Large intestine (tissue), 3 donors: ENCODE measurements around the gene MXD1. TPM values are rescaled to one million over a fixed set of nuclear protein-coding genes. Genes with fewer than 3 reads are reported as not detected.
"Not testable (repeated sequence)": the region's sequence is repeated elsewhere in the genome, so short reads cannot be mapped to it uniquely, and the experiment has no call there.

Experiments used
- DNase-seq, 2 donors: peaks; one replicate each; pipeline versions ENCODE4 v3.0.0 to v3.0.0-alpha.2; 2013
- H3K27ac ChIP-seq: one replicate; pipeline ENCODE4 v1.5.1; 2013; ENCODE audit warnings: low read length
- H3K27me3 ChIP-seq: 2 replicates; pipeline ENCODE4 v1.6.1; 2013; ENCODE audit warnings: low read length; ENCODE audit not compliant: control insufficient read depth, insufficient read depth
- H3K36me3 ChIP-seq: 2 replicates; pipeline ENCODE4 v1.6.1; 2013; ENCODE audit warnings: low read length; ENCODE audit not compliant: control insufficient read depth, insufficient read depth
- H3K4me1 ChIP-seq: one replicate; pipeline ENCODE4 v1.6.1; 2013; ENCODE audit warnings: low read length; ENCODE audit not compliant: control insufficient read depth, insufficient read depth
- H3K4me3 ChIP-seq: one replicate; pipeline ENCODE4 v1.5.1; 2013; ENCODE audit warnings: low read length
- H3K9me3 ChIP-seq: one replicate; pipeline ENCODE4 v1.6.1; 2013; ENCODE audit warnings: mild to moderate bottlenecking, low read depth, low read length, moderate library complexity; ENCODE audit not compliant: control insufficient read depth
- WGBS: methylation state at CpG from one replicate; pipeline ENCODE4 v1.1.5; 2013; ENCODE audit warnings: low lambda C conversion rate; ENCODE audit not compliant: insufficient coverage; 5-methylcytosine and 5-hydroxymethylcytosine counted together
- polyA plus RNA-seq: library from polyadenylated mRNA; unstranded; fragments of 120-200 nt; gene quantifications from one replicate; pipeline ENCODE4 v1.2.1, GENCODE V29; 2013

Gene MXD1
- polyA plus RNA-seq, 1 donor, result 40.4 TPM

DNA sequence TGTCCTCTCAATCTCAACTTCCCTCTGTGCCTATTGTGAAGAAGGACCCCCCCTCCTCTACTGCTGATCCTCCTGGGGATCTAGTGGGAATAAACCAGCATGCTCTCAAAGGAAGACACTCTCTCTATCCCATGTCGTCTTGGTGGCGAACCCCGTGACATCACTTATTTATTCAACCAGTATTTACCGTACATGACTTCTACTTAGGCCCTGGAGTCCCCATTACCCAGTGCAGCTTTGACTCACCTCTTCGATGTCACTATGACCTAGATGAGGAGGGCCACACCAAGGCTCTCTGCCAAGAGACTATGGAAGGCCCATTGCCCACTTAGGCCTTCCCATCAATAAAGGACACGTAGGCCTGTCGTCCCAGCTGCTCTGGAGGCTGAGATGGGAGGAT, 29.8 kb downstream of the MXD1 start:
- Histone ChIP-seq H3K27ac (no peak overlapping the region), H3K9me3 (no peaks in the 10 kb centered on the region), H3K4me3 (no peak overlapping the region), H3K4me1 (peaks cover 13% of the 10 kb centered on the region), H3K27me3 (peaks cover 8% of the 10 kb centered on the region), H3K36me3 (peaks cover 33% of the 10 kb centered on the region)
- 100% methylated on average over 1 of the region's 7 CpGs for WGBS
- no peak for DNase-seq

DNA sequence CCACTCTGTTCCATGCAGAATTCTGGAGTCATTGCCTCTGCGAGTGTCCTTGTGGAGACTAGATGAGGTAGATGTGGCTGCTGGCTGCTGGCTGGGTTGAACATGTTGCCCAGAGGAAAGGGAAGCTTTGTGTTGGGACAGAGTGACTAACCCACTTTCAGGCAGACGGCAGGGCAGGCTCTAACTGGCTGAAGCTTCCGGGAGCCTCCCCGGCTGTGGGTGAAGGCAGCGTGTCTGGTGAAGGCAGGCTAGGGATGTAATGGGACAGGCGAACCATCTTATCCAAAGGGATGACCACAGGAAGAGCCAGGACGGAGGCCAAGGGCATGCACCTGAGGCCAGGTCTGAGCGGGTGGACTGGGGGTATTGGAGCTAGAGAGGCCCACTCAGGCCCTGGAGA, 30.5 kb downstream of the MXD1 start:
- H3K36me3 ChIP-seq, result peaks cover 28% of the 10 kb centered on the region
- no CpG with 5 or more reads among the region's 8 CpGs for WGBS

DNA sequence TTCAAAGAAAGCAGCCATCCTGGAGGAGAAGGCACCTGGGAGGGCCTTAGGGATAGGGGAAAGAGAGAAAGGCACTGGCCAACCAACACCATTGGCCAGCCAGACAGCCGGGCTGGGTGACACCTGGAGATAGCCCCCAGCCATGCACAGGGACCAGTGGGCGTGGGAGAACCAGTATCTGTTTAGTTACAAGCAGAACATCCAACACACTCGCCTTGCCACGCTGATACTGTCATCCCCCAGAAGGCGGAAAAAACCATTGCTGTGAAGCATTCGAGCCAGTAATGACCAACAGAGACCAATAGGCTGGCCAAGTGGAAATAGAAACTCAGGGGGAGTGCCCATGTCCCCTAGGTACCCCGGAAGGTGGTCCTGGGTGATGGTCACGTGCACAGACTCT, 31.0 kb downstream of the MXD1 start:
- peaks cover 8% of the 10 kb centered on the region for H3K27me3 ChIP-seq
- H3K27ac ChIP-seq, result no peak overlapping the region
- no CpG with 5 or more reads among the region's 8 CpGs for WGBS
- no peaks in the 10 kb centered on the region for H3K9me3 ChIP-seq
- no peak overlapping the region for H3K4me3 ChIP-seq
- peaks cover 23% of the 10 kb centered on the region for H3K36me3 ChIP-seq
- H3K4me1 ChIP-seq, result peaks cover 6% of the 10 kb centered on the region
- DNase-seq, result no peak

More for the DNA sequence above, 30.5 kb downstream of the MXD1 start:
- H3K27me3 ChIP-seq, result peaks cover 8% of the 10 kb centered on the region
- no peak overlapping the region for H3K4me3 ChIP-seq
- no peak for DNase-seq
- H3K9me3 ChIP-seq, result no peaks in the 10 kb centered on the region
- no peak overlapping the region for H3K27ac ChIP-seq
- peaks cover 7% of the 10 kb centered on the region for H3K4me1 ChIP-seq

DNA sequence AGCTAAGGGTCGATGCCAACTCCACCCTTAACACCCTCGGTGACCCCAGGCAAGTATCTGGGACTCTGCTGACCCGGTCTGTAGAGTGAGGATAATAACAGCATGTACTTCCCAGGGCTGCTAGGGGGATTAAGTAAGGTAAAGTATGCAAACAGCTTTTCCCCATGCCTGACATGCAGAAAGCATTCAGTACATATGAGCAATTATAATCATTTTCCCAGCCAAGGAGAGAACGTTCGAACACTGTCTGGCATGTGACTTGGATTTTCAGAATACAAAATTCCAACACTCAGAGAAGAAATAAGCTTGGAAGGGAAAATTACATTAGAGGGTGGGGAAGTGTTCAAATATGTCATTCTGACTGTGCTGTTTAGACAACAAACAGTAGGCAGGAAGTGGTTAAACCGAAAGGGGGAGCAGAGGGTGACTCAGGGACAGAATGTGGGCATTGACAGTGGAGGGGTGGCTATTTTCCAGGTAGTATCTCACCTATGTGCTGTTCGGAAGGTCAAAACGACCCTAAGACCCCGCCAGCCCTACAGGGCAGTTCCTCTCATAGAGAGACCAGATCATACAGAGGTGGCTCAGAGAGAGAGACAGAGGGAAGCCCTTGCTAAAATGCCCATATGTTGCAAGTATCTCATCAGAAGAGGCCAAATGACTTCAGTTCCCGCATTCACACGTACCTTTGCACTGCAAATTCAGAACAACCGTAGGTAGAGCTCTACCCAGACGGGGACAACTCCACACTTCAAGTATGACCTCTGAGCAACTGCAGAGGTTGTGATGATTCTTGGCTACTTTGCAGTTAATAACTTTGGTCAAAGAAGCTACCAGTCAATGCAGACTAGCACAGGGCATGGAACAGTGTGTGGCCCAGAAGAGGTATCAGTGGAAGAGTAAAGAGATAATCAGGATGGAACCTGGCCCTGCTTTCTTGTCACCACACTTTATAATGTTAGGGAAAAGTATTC, 31.7 kb downstream of the MXD1 start:
- no CpG with 5 or more reads among the region's 13 CpGs for WGBS
- Histone ChIP-seq H3K4me3 (no peak overlapping the region), H3K36me3 (peaks cover 18% of the 10 kb centered on the region), H3K27me3 (peaks cover 8% of the 10 kb centered on the region), H3K4me1 (peaks cover 6% of the 10 kb centered on the region), H3K27ac (no peak overlapping the region), H3K9me3 (no peaks in the 10 kb centered on the region)
- no peak for DNase-seq

DNA sequence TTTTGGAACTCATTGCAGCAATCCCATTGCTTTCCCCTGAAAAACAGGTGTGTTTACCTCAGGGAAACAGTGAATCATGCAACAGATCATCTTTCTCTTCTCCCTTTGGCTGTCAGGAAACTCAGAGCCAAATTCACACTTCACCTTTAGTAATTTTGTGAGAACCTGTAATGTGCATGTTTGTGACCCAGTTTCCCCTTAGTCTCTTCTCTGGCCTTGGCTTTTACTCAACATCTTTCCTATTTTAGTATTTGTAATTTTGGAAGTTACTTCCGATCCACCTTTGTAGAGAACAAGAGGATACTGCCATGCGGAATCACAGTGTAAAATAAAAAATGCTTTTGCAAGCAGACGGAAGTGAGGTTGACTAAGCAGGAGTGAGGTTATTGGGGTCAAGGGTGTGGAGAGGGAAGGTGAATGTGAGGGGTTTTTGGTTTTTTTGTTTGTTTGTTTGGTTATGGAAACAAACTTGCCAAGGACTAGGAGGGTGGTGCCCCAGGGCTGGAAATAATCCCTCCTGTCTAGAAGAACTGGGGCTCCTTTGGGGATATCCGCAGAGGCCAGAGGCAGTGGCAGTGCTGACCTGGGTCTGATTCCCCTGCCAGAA, 32.5 kb downstream of the MXD1 start:
- Histone ChIP-seq H3K9me3 (no peaks in the 10 kb centered on the region), H3K27ac (no peak overlapping the region), H3K4me1 (peaks cover 6% of the 10 kb centered on the region), H3K27me3 (peaks cover 8% of the 10 kb centered on the region), H3K36me3 (peaks cover 11% of the 10 kb centered on the region), H3K4me3 (no peak overlapping the region)
- no peak for DNase-seq
- 100% methylated on average over 2 of the region's 4 CpGs for WGBS

DNA sequence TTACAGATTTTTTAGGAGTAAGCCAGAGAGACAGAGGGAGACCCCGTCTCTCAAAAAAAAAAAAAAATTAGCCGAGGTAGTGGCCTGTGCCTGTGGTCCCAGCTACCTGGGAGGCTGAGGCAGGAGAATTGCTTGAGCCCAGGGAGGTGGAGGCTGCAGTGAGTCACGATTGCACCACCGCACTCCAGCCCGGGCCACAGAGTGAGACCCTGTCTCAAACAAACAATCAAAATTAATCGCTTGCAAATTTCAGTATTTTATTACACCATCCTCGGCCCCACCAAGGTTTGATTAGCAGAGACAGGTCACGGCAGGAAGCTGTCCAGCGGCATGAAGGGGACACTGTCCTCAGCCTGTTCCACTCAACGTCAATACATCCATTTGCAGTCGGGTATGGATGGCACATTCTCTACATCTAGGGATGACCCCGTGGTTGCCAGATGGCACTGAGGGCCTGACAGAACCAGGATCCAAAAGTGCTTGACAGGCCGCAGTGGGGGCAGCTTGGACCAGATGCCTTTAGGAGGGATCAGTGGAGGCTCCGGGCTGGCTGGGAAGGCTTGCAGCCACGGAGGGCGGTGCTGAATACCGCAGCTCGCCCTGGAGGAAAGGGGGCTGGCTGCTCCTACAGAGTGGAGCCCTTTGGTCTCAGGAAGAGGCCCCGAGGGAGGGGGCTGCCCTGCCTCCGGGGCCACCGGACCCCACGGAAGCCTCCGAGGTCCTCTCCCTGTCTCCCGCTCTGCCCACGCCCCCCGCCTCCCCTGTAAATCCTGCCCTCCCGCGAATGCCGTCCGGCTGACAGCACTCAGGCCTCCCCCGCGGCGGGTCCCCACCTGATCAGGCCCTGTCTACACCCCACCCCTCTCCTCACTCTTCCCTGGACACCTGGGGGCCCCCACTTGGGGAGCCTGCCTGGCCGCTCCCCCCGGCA, 33.4 kb downstream of the MXD1 start:
- peaks cover 6% of the 10 kb centered on the region for H3K4me1 ChIP-seq
- peaks cover 4% of the 10 kb centered on the region for H3K36me3 ChIP-seq
- DNase-seq, result peak in 1 of 2 donors; percentile 29
- peaks cover 8% of the 10 kb centered on the region for H3K27me3 ChIP-seq
- H3K4me3 ChIP-seq, result peak overlapping the region; percentile 25
- no peaks in the 10 kb centered on the region for H3K9me3 ChIP-seq
- WGBS, result 30% methylated on average over 2 of the region's 35 CpGs
- no peak overlapping the region for H3K27ac ChIP-seq

DNA sequence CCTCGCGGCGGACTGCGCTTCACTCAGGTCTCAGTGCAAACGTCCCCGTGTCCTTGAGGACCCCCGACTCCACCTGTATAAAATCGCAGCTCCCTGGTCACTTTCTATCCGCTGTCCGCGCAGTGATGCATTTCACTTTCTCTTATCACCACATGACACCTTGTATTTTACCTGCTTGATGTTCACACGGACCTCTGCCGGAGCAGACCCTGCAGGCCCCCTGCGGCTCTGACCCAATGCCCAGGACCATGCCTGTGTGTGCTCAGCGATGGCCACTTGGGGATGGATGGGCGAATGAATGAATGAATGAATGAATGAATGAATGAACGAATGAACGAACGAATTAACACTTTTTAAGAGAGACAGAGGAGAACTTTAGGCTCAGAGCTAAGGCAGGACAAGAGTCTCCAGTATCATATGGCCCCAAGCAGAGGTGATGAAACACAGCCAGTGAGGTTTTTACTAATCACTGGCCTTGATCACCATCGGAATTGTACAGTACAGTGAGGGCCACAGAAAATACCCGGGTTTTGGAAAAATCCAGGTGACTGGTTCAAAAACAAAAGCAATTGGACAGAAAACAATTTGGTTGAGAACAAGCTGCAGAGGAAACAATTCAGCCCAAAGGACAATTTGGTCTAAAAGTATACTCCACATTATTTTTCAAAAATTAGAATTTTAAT, 34.2 kb downstream of the MXD1 start:
- H3K27me3 ChIP-seq, result peaks cover 8% of the 10 kb centered on the region
- 71% methylated on average over 9 of the region's 21 CpGs for WGBS
- peak overlapping the region; percentile 25 for H3K4me3 ChIP-seq
- no peak overlapping the region for H3K27ac ChIP-seq
- no peaks in the 10 kb centered on the region for H3K36me3 ChIP-seq
- H3K9me3 ChIP-seq, result no peaks in the 10 kb centered on the region
- no peak for DNase-seq
- H3K4me1 ChIP-seq, result peaks cover 6% of the 10 kb centered on the region

DNA sequence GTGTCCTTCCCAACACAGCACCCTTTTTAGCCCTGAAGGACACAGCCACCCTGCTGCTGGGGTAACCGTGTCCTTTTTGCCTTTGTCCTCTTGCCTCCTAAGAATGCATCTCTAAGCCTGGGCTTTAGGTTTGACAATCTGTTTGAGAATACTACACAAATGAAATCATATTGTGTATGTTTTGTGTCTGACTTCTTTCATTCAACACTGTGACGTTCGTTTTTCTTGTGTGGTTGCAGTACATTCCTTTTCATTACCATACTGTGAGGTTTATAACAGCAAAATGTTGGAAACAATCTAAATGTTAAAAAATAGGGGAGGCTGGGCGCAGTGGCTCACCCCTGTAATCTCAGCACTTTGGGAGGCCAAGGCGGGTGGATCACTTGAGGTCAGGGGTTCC, 35.3 kb downstream of the MXD1 start:
- Histone ChIP-seq H3K36me3 (no peaks in the 10 kb centered on the region), H3K27ac (no peak overlapping the region), H3K27me3 (peaks cover 8% of the 10 kb centered on the region), H3K4me1 (peaks cover 6% of the 10 kb centered on the region), H3K9me3 (no peaks in the 10 kb centered on the region), H3K4me3 (no peak overlapping the region)
- WGBS, result 80% methylated on average over 1 of the region's 5 CpGs
- no peak for DNase-seq

DNA sequence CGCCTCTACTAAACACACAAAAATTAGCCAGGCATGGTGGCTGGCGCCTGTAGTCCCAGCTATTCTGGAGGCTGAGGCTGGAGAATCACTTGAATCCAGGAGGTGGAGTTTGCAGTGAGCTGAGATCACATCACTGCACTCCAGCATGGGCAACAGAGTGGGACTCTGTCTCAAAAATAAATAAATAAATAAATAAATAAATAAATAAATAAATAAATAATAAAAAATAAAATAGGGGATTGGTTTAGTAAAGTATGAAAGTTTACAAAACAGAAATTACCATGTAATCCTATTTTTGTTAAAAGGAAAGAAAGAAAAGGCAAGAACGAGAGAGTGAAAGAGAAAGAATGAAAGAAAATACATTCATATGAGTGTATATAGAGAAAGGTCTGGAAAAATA, 35.8 kb downstream of the MXD1 start:
- not testable (repeated sequence) for H3K36me3 ChIP-seq, H3K27me3 ChIP-seq, DNase-seq, H3K9me3 ChIP-seq, H3K27ac ChIP-seq, H3K4me3 ChIP-seq, H3K4me1 ChIP-seq
- WGBS, result 100% methylated on average over 1 of the region's 3 CpGs
